KBM-7 (cell line): ENCODE results near the gene MRPL53.

ENCODE experiments used
- DNase-seq: peaks from one replicate; pipeline ENCODE4 v3.0.0-alpha.2; 2015
- in situ Hi-C: fragments of 300-500 bp; cut with MboI; formaldehyde crosslinking; loops from 2 replicates; pipeline ENCODE4 v1.14.3; 2020; ENCODE audit warnings: low sequenced_read_pairs, low pct_unique_long_range_greater_than_20kb, mixed read lengths

The MRPL53 gene

DNA sequence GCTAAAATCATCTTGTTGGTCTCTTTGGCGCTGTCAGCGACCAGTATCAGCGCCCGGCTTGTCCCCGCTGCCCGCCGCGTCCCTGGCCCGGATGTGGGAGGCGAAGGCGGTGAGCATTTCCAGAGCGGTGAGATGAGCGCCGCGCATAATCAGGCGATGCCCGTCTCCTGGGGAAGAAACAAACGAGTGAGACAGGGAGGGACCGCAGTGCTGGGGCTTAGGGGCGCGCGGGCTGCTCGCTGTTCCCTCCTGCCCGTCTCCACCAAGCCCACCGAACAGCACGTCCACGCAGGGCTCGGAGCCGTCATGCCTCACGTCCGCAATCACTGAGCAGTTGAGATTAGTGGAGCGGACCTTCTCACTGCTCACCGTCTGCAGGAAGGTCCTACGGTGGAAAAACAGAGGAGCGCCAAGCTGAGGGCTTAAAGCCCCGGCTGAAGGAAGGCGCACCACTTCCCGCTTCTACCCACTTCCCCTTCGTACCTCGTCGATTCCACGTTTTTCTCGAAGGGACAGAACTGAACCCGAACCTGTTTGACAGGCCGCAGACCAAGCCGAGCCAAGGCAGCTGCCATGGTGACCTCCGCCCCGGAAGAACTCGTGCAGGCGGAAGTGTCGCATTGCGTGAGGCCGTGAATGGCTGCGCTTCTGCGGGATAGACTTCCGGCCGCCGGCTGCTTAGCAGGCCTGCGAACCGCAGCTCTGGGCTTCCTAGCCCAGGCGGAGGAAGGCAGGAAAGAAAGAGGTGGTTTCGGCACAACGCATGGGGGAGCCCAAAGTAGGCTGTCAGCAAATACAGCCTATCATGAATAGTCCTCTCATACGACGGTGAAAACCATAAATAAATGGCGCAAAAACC lies at the start of gene MRPL53:
TSS of gene MRPL53 (minus strand) at position 595 of the 859 bp plus-strand sequence. CDS start at position 575, 20 bp downstream.
- in situ Hi-C loops: no loop called here

DNA sequence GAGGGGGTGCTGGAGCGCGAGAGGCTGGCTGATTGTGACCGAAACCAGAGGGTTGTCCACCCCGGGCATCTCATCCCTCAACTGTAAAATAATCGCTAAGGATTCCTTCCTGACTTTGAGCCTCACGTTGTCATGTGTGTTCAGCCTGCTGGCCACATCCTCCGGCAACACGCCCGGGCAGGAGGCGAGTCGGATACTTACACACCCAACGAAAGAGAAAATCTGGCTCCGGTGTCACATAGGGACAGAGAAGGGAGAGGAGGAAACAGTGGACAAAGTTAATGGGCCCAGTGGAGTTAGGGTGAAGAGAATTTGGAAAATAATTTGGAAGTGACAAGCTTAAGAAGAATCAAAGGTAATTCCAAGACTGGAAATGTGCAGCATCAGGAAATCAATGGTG lies 44.2 kb upstream of the MRPL53 start:
- in situ Hi-C loops: no loop called here

More for the DNA sequence above, at the start of gene MRPL53:
- peak; percentile 95 for DNase-seq

DNA sequence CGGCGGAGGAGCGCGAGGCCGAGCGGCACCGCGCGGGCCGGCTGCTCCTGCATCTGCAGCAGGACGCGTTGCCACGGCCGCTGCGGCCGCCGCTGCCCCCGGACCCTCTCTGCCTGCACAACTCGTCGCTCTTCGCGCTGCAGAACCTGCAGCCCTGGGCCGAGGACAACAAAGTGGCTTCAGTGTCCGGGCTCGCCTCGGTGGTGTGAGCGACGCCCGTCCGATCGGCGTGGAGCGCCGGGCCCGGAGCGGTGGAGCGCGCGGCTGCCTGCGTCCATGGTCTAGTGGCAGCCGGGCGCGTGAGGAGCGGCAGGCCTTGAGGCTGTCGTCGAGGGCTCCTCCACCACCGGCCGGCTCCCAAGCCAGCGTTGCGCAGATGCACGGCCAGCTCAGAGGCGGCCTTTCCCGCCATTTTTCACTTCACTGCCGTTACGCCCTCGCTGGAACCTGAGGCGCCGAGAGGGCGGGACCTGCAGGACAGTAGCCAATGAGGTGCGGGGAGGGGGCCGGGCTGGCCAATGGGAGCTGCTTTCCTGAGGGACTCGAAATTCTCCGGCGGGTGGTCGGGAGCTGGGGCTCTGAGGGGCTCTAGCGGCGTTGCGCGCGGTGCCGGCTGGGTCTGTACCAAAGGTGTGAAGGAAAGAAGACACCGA lies 43.6 kb upstream of the MRPL53 start:
- in situ Hi-C loops: no loop called here
- DNase-seq: no peak

More for the DNA sequence above, 44.2 kb upstream of the MRPL53 start:
- DNase-seq: no peak

DNA sequence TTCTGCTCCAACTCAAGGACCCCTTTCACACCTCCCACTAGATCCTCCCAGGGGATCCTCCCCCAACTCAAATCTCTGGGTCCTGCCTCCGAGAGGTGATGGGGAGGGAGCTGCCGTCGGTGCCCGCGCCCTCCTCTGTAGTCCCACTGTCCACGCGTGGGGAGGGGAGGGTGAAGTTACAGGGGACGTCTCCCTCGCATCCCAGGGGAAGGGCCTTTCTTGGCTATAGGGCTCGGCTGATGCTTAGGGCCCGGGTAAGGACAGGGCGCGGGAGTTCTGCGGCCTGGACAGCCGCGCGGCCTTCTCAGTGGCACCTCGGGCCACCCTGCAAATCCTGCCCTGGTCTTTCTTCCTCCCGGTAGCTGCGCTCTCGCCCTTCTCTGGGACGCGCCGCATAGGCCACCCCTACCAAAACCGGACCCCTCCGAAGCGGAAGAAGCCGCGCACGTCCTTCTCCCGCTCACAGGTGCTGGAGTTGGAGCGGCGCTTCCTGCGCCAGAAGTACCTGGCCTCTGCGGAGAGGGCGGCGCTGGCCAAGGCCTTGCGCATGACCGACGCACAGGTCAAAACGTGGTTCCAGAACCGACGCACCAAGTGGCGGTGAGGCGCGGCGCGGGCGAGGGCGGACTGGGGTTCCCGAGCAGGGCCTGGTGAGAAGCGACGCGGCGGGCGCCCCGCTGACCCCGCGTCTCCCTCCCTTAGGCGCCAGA lies 42.9 kb upstream of the MRPL53 start:
- DNase-seq: no peak
- in situ Hi-C loops: no loop called here

DNA sequence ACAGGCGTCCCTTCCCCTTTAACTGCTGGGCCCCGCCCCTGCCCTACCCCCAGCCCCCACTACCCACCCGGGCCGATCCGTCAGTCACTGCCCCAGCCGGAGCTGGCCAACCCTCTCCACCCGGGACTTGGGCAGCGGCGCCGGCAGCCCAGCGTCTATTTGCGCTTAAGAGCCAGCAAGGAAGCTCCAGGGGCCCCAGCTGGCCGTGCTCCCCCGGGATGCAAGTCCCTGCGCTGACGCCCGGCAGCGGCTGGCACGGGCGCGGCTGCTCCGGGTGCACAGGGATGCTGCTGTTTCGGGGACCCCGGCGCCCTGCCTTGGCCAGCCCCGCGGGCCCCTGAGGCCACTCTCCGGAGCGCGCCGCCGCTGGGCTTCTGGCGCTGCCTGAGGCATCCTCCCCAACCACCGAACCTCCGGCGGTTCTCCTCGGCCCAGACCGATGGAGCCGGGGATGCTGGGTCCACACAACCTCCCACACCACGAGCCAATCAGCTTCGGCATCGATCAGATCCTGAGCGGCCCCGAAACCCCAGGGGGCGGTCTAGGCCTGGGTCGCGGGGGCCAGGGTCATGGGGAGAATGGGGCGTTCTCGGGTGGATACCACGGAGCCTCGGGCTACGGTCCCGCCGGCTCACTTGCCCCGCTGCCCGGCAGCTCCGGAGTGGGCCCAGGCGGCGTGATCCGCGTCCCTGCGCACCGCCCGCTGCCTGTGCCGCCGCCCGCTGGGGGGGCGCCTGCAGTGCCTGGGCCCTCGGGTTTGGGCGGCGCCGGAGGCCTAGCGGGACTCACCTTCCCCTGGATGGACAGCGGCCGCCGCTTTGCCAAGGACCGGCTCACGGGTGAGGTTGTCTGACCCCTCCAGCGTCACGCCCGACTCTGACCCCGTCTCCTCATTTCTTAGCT lies 42.1 kb upstream of the MRPL53 start, which contains the start of gene TLX2:
TSS of gene TLX2 (plus strand) at position 83 of the 903 bp plus-strand sequence. CDS start at position 440, 357 bp downstream.
- in situ Hi-C loops: no loop called here
- no peak for DNase-seq

DNA sequence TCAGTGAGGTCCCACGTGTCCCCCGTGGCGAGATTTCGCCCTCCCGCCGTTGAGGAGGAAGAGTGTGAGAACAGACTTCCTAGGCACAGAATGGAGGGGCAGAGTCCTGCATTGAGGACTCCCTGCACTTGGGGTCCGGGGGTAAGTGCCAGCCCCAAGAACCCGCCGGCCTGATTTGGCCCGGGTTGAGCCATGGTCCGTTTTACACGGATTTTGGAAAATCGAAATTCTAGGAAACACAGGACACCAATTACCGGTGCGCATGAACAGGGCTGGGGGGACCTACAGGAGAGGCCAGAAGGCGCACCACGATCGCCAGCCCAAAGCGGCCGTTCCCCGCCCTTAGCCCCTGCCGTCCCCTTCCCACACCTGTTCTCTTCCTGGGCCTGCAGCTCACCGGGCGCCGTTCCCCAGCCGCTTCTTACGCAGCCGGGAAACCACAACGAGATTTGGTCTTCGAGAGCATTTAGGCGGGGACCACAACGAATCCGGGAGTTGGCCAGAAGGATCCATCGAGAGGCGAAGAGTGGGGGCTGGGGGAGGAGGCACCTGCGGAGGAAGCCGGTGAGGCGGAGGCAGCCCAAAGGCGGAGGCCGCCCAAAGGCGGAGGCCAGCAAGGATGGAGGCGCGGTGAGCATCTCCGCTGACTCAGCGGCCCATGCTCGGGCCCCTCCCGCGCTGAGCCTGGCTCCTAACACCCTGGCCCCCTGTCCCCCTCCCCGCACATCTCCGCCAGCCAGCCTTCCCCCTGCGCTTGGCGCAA lies 41.3 kb upstream of the MRPL53 start:
- in situ Hi-C loops: no loop called here
- no peak for DNase-seq

DNA sequence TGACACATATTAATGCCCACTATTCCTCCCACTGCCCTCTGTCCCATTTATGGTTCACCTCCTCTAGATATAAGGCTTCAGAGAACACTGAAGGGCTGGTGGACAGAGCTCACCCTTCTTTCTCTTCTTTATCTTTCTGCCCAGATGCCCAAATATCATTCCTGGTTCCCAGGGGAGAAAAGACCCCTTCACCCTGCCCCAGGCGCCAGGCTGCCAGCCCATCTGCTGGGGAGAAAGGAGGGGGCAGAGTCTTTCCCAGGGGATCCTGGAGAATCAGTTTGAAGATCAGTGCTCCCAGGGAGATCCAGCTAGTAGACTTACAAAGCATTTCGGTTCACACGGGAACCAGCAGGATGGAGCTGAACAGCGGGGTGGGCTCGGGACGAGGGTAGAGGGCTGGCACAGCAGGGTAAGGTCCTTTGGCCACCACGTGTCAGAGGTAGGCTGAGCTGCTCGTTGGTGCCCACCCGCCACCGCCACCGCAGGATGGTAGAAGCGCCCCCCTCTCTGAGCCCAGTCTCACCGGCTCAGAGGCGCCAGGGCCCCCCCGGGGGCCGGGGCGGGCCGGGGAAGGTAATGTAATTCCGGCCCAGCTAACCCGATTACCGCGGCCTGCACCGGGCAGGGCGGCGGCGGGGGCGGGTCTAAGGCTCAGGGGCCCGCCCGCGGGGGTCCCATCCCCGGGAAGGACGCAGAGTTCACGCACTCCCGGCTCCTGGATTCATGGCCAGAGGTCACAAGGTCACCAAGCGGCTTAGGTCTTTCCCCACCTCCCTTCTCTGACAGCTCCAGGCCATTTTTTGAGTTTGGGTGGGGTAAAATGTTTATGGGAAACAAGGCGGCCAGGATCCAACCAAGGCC lies 40.5 kb upstream of the MRPL53 start:
- no peak for DNase-seq
- in situ Hi-C loops: no loop called here

DNA sequence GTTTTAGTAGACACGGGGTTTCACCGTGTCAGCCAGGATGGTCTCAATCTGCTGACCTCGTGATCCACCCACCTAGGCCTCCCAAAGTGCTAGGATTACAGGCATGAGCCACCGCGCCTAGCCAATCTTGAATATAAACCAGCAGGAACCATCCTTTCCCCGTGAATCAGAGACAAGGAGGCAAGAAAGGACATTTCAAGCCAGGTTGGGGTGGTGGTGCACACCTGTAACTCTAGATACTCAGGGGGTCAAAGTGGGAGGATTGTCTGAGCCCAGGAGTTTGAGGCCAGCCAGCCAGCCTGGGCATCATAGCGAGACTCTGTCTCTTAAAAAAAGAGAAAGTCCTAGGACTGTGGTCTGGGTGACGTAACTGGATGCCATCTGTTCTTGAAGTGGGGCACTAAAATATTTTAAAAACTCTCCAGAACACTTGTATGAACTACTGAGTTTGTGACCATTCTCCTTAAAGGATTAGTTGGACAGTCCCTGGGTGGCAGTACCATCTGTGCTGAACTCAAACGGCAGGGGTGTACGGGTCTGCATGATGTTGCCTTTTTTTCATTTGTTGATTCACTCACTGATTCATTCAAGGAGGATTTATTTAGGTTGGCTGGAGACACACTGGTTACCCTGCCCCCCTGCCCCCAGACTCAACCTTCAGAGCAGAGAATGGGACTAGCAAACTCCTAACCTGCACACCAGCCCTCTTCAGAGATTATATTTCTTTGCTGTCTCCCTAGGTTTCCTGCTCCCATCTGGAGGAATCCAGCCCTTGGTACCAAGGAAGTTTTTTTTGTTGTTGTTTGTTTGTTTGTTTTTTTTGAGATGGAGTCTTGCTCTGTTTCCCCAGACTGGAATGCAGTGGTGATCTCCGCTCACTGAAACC lies 38.9 kb upstream of the MRPL53 start:
- DNase-seq: no peak
- in situ Hi-C loops: no loop called here

DNA sequence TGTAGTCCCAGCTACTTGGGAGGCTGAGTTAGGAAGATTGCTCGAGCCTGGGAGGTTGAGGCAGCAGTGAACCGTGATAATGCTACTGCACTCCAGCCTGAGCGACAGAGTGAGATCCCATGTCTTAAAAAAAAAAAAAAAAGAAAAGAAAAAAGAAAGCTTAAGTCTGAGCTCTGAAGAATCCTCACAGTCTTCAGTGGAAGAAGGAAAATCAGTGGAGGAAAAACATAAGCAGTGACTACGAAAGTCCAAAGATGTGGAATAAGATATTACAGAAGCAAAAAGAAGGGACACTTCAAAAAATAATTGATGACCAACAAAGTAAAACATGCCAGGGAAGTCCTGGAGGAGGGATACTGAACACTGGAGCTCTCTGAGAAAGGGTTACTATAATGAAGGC lies 37.8 kb upstream of the MRPL53 start:
- in situ Hi-C loops: no loop called here
- no peak for DNase-seq

DNA sequence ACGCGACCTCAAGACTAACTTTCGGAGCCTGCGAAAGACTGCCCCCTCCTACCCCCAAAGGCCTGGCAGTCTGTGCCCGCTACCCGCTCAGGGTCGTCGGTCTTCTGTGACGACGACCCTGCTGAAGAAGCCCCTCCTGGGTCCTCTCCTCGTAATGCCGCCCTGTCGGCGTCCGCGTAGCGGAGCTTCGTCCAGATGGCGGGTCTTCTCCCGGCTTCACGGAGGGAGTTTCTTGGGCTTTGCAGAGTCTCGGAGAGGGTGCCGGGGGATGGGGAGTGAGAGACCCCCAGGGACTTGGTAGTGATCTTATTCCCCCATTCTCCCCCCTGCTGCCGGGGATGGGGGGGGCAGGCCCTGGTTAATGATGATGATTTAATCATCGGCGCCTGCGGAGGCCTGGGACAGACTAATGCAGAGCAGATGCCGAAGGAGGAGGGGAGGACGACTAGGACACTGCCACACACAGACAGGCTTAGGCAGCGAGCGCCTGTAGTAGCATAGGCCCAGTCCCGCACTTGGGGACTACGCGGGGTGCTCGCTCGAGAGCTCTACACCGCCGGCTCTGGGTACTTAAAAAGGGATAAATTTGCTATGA lies 35.5 kb upstream of the MRPL53 start:
- no peak for DNase-seq
- in situ Hi-C loops: no loop called here

DNA sequence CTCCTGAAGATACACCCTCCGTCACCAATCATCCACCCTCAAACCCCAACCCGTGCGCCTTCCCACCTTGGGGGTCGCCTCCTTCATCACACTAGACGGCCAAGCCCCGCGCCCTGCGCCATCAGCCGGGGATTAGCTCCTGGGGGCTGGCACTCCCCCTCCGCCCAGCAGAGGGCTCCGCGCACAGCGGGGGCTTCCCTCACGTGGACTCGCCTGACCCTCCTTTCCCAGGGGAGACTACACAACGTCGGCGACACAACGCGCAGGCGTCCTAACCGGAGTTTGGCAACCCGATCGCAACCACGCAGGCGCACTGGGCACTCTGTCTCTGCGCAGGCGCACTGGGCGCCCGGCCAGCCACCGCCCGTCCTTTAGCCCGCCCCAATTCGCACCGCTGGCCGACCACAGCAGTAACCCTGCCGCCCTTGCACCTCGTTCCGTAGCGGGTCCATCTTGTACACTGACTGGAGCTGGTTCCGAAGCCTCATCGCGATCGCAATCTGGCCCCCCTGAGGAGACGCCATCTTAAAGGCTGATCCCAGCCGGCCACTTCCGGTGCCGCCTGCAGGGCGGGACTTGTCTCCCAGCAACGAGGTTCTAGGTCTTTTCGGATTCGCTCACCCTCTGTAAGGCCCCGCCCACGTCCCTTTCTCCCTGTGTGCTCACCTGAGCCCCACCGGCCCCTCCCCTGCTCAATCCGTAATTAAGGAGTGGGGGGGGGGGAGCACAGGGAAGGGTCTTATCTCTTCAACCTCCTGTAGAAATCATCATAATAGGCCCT lies 34.9 kb upstream of the MRPL53 start, which contains the start of gene PCGF1:
TSS of gene PCGF1 (minus strand) at position 551 of the 781 bp plus-strand sequence. CDS start at position 524, 27 bp downstream.
- in situ Hi-C loops: no loop called here
- DNase-seq: peak; percentile 97

DNA sequence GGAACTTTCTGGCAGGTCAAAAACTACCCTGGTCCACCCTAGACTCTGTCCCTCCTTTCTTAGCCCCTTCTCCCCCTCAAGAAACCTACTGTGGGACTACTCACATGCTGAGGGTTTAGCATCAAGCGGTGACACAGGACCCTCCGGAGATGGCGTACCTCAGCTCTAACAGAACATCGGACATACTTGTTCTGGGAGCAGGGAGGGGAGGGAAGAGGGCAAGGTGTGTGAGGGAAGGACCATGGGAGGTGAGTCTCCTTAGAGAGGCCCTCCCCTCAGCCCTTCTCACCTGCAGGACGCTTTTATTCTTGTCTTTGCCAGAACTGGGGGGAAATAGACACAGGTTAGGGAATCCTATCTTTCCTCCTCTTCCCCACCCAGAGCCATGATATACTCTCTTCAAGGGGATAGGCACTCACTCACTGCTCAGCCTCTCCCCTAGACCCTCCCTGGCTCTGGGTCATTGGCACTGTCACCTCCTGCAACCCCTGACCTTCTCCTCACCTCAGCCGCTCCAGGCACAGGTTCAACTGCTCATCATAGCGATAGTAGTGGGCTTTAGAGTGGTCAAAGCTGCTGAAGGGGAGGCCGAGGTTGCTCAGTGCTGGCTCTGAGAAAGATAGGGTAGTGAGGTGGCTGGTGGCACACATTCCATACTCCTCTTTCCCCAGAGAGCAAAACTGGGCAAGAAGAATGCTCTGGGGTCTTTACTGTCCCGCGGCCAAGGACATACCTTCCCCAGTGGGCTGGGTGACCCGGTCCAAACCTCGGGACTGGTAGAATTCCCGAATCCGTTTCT lies 33.2 kb upstream of the MRPL53 start:
- in situ Hi-C loops: no loop called here
- no peak for DNase-seq

DNA sequence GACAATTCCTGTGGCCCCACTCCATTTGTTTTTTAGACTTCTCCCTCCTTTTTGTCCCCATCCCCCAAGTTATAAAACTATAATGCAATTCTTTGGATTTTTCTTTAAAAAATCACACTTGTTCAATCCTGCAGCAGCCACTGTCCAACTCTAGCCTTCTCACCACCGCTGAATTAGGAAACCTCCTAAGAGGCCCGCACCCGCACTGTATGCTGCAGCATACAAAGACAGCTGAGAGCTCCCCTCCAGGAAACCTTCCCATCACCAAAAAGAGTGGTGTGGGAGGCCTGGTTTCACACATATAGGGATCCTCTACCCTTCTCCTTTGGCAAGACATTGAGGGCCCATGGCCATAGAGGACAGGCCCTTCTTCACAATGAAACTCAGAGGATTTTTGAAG lies 32.1 kb upstream of the MRPL53 start:
- in situ Hi-C loops: no loop called here
- no peak for DNase-seq
